ENCODE data around the gene EFEMP2. TPM values are rescaled to one million over a fixed set of nuclear protein-coding genes. Genes with fewer than 3 reads are reported as not detected.

Gene EFEMP2
- total and polyA plus RNA-seq, 10 of the 15 experiments (the other 5 are each of a cell fraction or from before 2014, with no cell fraction given): 0.24 to 13.2 (median 1.3) TPM; not detected in 1

GRCh38 chr11:65826984-65827735, 45.4 kb downstream of the EFEMP2 start:
- ATAC-seq (no peak), DNase-seq (ENCODE audit: low read depth, low spot score) (no peak), FAIRE-seq (no peak)
- Histone ChIP-seq H3K36me3 (ENCODE audit: control insufficient read depth in 2 of 2, insufficient read depth in 2 of 2, low read length in 1 of 2) (no peaks in the 10 kb centered on the region), H3K27ac (ENCODE audit: control insufficient read depth, insufficient read depth) (no peak overlapping the region), H2AFZ (ENCODE audit: control insufficient read depth, low read depth, low read length) (no peak overlapping the region), H3K27me3 (replicated peaks in 1 of 2; ENCODE audit: control insufficient read depth in 2 of 2, insufficient read depth in 2 of 2, low read length in 1 of 2) (0 out of 4 replicates have a peak, but pooled peaks cover 0 to 3% of the 10 kb centered on the region in 2 experiments), H3K4me1 (ENCODE audit: control insufficient read depth, insufficient read depth, low read length) (no peaks in the 10 kb centered on the region), H3K9me3 (replicated peaks; ENCODE audit: control insufficient read depth, insufficient read depth, low read length) (no peaks in the 10 kb centered on the region), H3K9ac (ENCODE audit: control insufficient read depth, insufficient read depth, low read length) (no peak overlapping the region), H4K20me1 (ENCODE audit: control insufficient read depth, insufficient read depth) (no peaks in the 10 kb centered on the region), H3K4me2 (ENCODE audit: control insufficient read depth, insufficient read depth) (no peak overlapping the region), H3K4me3 (no peak overlapping the region), H3K79me2 (ENCODE audit: control insufficient read depth, insufficient read depth, low read length) (no peaks in the 10 kb centered on the region)
- ChIA-PET RAD21 (ENCODE audit: unreplicated experiment) (interaction anchor here (0.9 kb wide), 1 partner anchor 58 kb away, joined by 4 read pairs; no protein-coding TSS in a partner anchor), SMC1A (ENCODE audit: uncharacterized antibody, unreplicated experiment) (interaction anchor here (0.8 to 1.0 kb wide), 2 partner anchors 8 to 121 kb away, joined by 3 read pairs; no protein-coding TSS in a partner anchor), CTCF (interaction anchor here (0.7 to 2.3 kb wide), 10 partner anchors 14 to 195 kb away, joined by 3 to 20 read pairs (median 6); partner anchors contain the start of genes FIBP and KAT5), POLR2A (interaction anchor here (0.5 to 1.6 kb wide), 3 partner anchors 25 to 446 kb away, joined by 3 to 7 read pairs (median 5); no protein-coding TSS in a partner anchor)
- intact Hi-C loops (cut with micrococcal nuclease; ENCODE audit: unreplicated experiment): no loop called here
- in situ Hi-C loops (cut with MboI): no loop called here
- 71% methylated on average over 8 of the region's 8 CpGs for WGBS (ENCODE audit: insufficient coverage, insufficient replicate concordance, low lambda C conversion rate, missing lambda C conversion rate)
- BruUV-seq (replicated peaks): no TSS peak
- TF ChIP-seq SIX5 (IDR thresholded peaks at IDR 0.05; ENCODE audit: low read depth, low read length, severe bottlenecking): no peak
- TF ChIP-seq MYB (IDR thresholded peaks at IDR 0.05; ENCODE audit: borderline replicate concordance, low read depth, low read length): no peak
- no peak for TF ChIP-seq ATF2 (IDR thresholded peaks at IDR 0.05; ENCODE audit: low read length)
- TF ChIP-seq TCF3 (IDR thresholded peaks at IDR 0.05; ENCODE audit: borderline replicate concordance, insufficient read depth, low read depth, low read length): no peak
- TF ChIP-seq ZNF274 (IDR thresholded peaks at IDR 0.05; ENCODE audit: insufficient read depth, insufficient read length): no peak
- no peak for TF ChIP-seq JUNB (IDR thresholded peaks at IDR 0.05)

All from GM12878 (cell line).